ENCODE measurements around the gene ASPHD2.
"Not testable (repeated sequence)": the region's sequence is repeated elsewhere in the genome, so short reads cannot be mapped to it uniquely, and the experiment has no call there.

Gene ASPHD2

GRCh38 chr22:26437694-26438392, 8.8 kb downstream of the ASPHD2 start:
- no peak for TF ChIP-seq CTCF (IDR thresholded peaks at IDR 0.05; ENCODE audit: control insufficient read depth, insufficient read depth, low read depth, low read length, missing control alignments)
- no peak overlapping the region for H3K4me3 ChIP-seq (ENCODE audit: control insufficient read depth, low read depth, low read length)
- no peak for DNase-seq (ENCODE audit: low read depth)

GRCh38 chr22:26438776-26439175, 9.7 kb downstream of the ASPHD2 start:
- not testable (repeated sequence) for DNase-seq (ENCODE audit: low read depth); H3K4me3 ChIP-seq (ENCODE audit: control insufficient read depth, low read depth, low read length)

GRCh38 chr22:26439559-26439958, 10.5 kb downstream of the ASPHD2 start:
- no peak for DNase-seq (ENCODE audit: low read depth)
- TF ChIP-seq CTCF (IDR thresholded peaks at IDR 0.05; ENCODE audit: control insufficient read depth, insufficient read depth, low read depth, low read length, missing control alignments): no peak
- H3K4me3 ChIP-seq (ENCODE audit: control insufficient read depth, low read depth, low read length): no peak overlapping the region

- DNase-seq (ENCODE audit: low read depth): no peak
- no peak overlapping the region for H3K4me3 ChIP-seq (ENCODE audit: control insufficient read depth, low read depth, low read length)
- no peak for TF ChIP-seq CTCF (IDR thresholded peaks at IDR 0.05; ENCODE audit: control insufficient read depth, insufficient read depth, low read depth, low read length, missing control alignments)
Observed at GRCh38 chr22:26442086-26442756, 13.2 kb downstream of the ASPHD2 start.

- TF ChIP-seq CTCF (IDR thresholded peaks at IDR 0.05; ENCODE audit: control insufficient read depth, insufficient read depth, low read depth, low read length, missing control alignments): no peak
- no peak for DNase-seq (ENCODE audit: low read depth)
Observed at GRCh38 chr22:26443901-26444690, 15.0 kb downstream of the ASPHD2 start.

GRCh38 chr22:26444777-26445176, 15.7 kb downstream of the ASPHD2 start:
- H3K4me3 ChIP-seq (ENCODE audit: control insufficient read depth, low read depth, low read length): no peak overlapping the region
- DNase-seq (ENCODE audit: low read depth): no peak
- no peak for TF ChIP-seq CTCF (IDR thresholded peaks at IDR 0.05; ENCODE audit: control insufficient read depth, insufficient read depth, low read depth, low read length, missing control alignments)

More at GRCh38 chr22:26443901-26444690, 15.0 kb downstream of the ASPHD2 start:
- no peak overlapping the region for H3K4me3 ChIP-seq (ENCODE audit: control insufficient read depth, low read depth, low read length)
